IMR-90 (cell line): ENCODE results near the gene CASZ1. TPM values are rescaled to one million over a fixed set of nuclear protein-coding genes. Genes with fewer than 3 reads are reported as not detected.

ENCODE experiments used
- ATAC-seq: fragments of 200-7000 bp; cut with Tn5 transposase; 2 replicates; pipeline ENCODE4 v1.9.1; 2020; ENCODE audit warnings: low read depth, mild to moderate bottlenecking, moderate library complexity
- BruUV-seq: library from RNA; stranded (reverse); fragments of 400-500 nt; replicated peaks from 2 replicates; lab custom pipeline; 2021; lab: Mats Ljungman, UMichigan
- CTCF ChIA-PET: fragments of 300-600 bp; formaldehyde crosslinking; extraction: SDS; loops from one replicate; lab custom pipeline; 2021; ENCODE audit warnings: antibody characterized with exemption; lab: Yijun Ruan, JAX
- POLR2A ChIA-PET: fragments of 300-600 bp; sonication (Branson Sonifier 250); formaldehyde crosslinking; loops from one replicate; lab custom pipeline; 2022; ENCODE audit warnings: antibody characterized with exemption; ENCODE audit not compliant: unreplicated experiment; lab: Charles Lee
- DNase-seq: peaks from one replicate; pipeline ENCODE4 v3.0.0; 2013
- H2AFZ ChIP-seq: replicated peaks from 2 replicates; pipeline ENCODE3; 2013; ENCODE audit warnings: low read length, mild to moderate bottlenecking; ENCODE audit not compliant: poor library complexity
- H2AK5ac ChIP-seq: 2 replicates; pipeline ENCODE4 v1.6.1; 2013; ENCODE audit warnings: low read depth, low read length, inconsistent platforms
- H2AK9ac ChIP-seq: replicated peaks from 2 replicates; pipeline ENCODE3; 2013; ENCODE audit warnings: mild to moderate bottlenecking, low read depth, low read length, moderate library complexity; ENCODE audit not compliant: poor library complexity
- H2BK120ac ChIP-seq: 2 replicates; pipeline ENCODE4 v1.6.1; 2013; ENCODE audit warnings: low read depth, low read length, inconsistent platforms
- H2BK15ac ChIP-seq: 3 replicates; pipeline ENCODE4 v1.6.1; 2013; ENCODE audit warnings: low read depth, low read length, inconsistent platforms
- H2BK20ac ChIP-seq: 2 replicates; pipeline ENCODE4 v1.6.1; 2013; ENCODE audit warnings: low read depth, mild to moderate bottlenecking, inconsistent platforms, low read length, moderate library complexity
- H2BK5ac ChIP-seq: 2 replicates; pipeline ENCODE4 v1.6.1; 2013; ENCODE audit warnings: mild to moderate bottlenecking, low read depth, low read length, inconsistent platforms; ENCODE audit not compliant: poor library complexity, severe bottlenecking
- H3K14ac ChIP-seq: replicated peaks from 2 replicates; pipeline ENCODE4 v1.6.1; 2013; ENCODE audit warnings: low read depth, low read length, inconsistent platforms
- H3K18ac ChIP-seq: 2 replicates; pipeline ENCODE4 v1.6.1; 2013; ENCODE audit warnings: low read depth, low read length, control low read depth
- H3K23ac ChIP-seq: 2 replicates; pipeline ENCODE4 v1.6.1; 2013; ENCODE audit warnings: low read depth, low read length, inconsistent platforms
- H3K27ac ChIP-seq: 2 replicates; pipeline ENCODE4 v1.5.1; 2013; ENCODE audit warnings: mild to moderate bottlenecking, control low read depth, low read length; ENCODE audit not compliant: insufficient read depth
- H3K27me3 ChIP-seq: 2 replicates; pipeline ENCODE4 v1.6.1; 2013; ENCODE audit warnings: low read length; ENCODE audit not compliant: control insufficient read depth, insufficient read depth
- H3K36me3 ChIP-seq: 2 replicates; pipeline ENCODE4 v1.6.1; 2013; ENCODE audit warnings: low read length, mixed read lengths; ENCODE audit not compliant: control insufficient read depth, insufficient read depth
- H3K4ac ChIP-seq: 2 replicates; pipeline ENCODE4 v1.6.1; 2013; ENCODE audit warnings: low read depth, low read length, inconsistent platforms
- H3K4me1 ChIP-seq: 2 replicates; pipeline ENCODE4 v1.6.1; 2013; ENCODE audit warnings: low read length, mixed read lengths; ENCODE audit not compliant: control insufficient read depth, insufficient read depth
- H3K4me2 ChIP-seq: 2 replicates; pipeline ENCODE4 v1.6.1; 2013; ENCODE audit warnings: low read depth, mild to moderate bottlenecking, control low read depth, low read length, moderate library complexity
- H3K4me3 ChIP-seq: 2 replicates; pipeline ENCODE4 v1.5.1; 2013; ENCODE audit warnings: low read depth, mild to moderate bottlenecking, control low read depth, low read length, moderate library complexity; ENCODE audit not compliant: insufficient read depth
- H3K56ac ChIP-seq: 2 replicates; pipeline ENCODE4 v1.6.1; 2013; ENCODE audit warnings: low read length, inconsistent platforms; ENCODE audit not compliant: insufficient read depth; ENCODE audit errors: extremely low read depth
- H3K79me1 ChIP-seq, 2 experiments: 2 replicates each; pipeline ENCODE4 v1.6.1; 2013; ENCODE audit warnings: low read length in 2 of 2, inconsistent platforms in 1 of 2, low read depth in 1 of 2
- H3K9ac ChIP-seq: 2 replicates; pipeline ENCODE4 v1.6.1; 2013; ENCODE audit warnings: low read depth, low read length, control low read depth
- H3K9me1 ChIP-seq: 2 replicates; pipeline ENCODE4 v1.6.1; 2013; ENCODE audit warnings: low read length, inconsistent platforms; ENCODE audit not compliant: insufficient read depth
- H3K9me3 ChIP-seq: 2 replicates; pipeline ENCODE4 v1.6.1; 2013; ENCODE audit warnings: low read length; ENCODE audit not compliant: control insufficient read depth, insufficient read depth
- H4K20me1 ChIP-seq: 2 replicates; pipeline ENCODE4 v1.6.1; 2013; ENCODE audit warnings: low read length, inconsistent platforms; ENCODE audit not compliant: insufficient read depth
- H4K5ac ChIP-seq: 2 replicates; pipeline ENCODE4 v1.6.1; 2013; ENCODE audit warnings: mild to moderate bottlenecking, low read depth, low read length, control low read depth
- H4K8ac ChIP-seq, 2 experiments: 2 replicates each; pipeline ENCODE4 v1.6.1; 2013; ENCODE audit warnings: low read depth in 2 of 2, low read length in 2 of 2, control low read depth in 1 of 2, inconsistent platforms in 1 of 2
- H4K91ac ChIP-seq: 2 replicates; pipeline ENCODE4 v1.6.1; 2013; ENCODE audit warnings: low read depth, low read length, inconsistent platforms; ENCODE audit not compliant: insufficient read depth
- BHLHE40 ChIP-seq: fragments of 150-350 bp; IDR thresholded peaks from 2 replicates; pipeline ENCODE4 v1.6.1; 2016; ENCODE audit warnings: mild to moderate bottlenecking, low read depth, low read length
- CEBPB ChIP-seq: IDR thresholded peaks from 2 replicates; pipeline ENCODE4 v1.6.1; 2012; ENCODE audit warnings: low read depth, low read length, improper control_type of control experiment
- CHD1 ChIP-seq: IDR thresholded peaks from 2 replicates; pipeline ENCODE4 v1.6.1; 2012; ENCODE audit warnings: low read depth, low read length, improper control_type of control experiment
- CTCF ChIP-seq: conservative IDR thresholded peaks from 2 replicates; pipeline ENCODE4 v1.5.1; 2012; ENCODE audit warnings: mild to moderate bottlenecking, low read depth, low read length, improper control_type of control experiment
- ELK1 ChIP-seq: fragments of 150-350 bp; IDR thresholded peaks from 2 replicates; pipeline ENCODE4 v1.6.1; 2016; ENCODE audit warnings: low read depth, mild to moderate bottlenecking, low read length, moderate library complexity, borderline replicate concordance
- FOS ChIP-seq: fragments of 150-350 bp; IDR thresholded peaks from 2 replicates; pipeline ENCODE4 v1.6.1; 2016; ENCODE audit warnings: low read depth, low read length
- MAFK ChIP-seq: IDR thresholded peaks from 2 replicates; pipeline ENCODE4 v1.6.1; 2012; ENCODE audit warnings: low read depth, low read length, improper control_type of control experiment
- MAZ ChIP-seq: IDR thresholded peaks from 2 replicates; pipeline ENCODE4 v1.6.1; 2012; ENCODE audit warnings: low read depth, mild to moderate bottlenecking, low read length, improper control_type of control experiment, moderate library complexity, borderline replicate concordance
- MXI1 ChIP-seq: IDR thresholded peaks from 2 replicates; pipeline ENCODE4 v1.6.1; 2012; ENCODE audit warnings: low read depth, mild to moderate bottlenecking, low read length, moderate library complexity, borderline replicate concordance
- NFE2L2 ChIP-seq: fragments of 150-350 bp; IDR thresholded peaks from 2 replicates; pipeline ENCODE4 v1.6.1; 2016; ENCODE audit warnings: low read depth, mild to moderate bottlenecking, low read length
- POLR2A ChIP-seq: IDR thresholded peaks from 2 replicates; pipeline ENCODE4 v1.6.1; 2012; ENCODE audit warnings: mild to moderate bottlenecking, low read depth, low read length
- RAD21 ChIP-seq: IDR thresholded peaks from 2 replicates; pipeline ENCODE4 v1.6.1; 2012; ENCODE audit warnings: low read length, improper control_type of control experiment
- RCOR1 ChIP-seq: IDR thresholded peaks from 2 replicates; pipeline ENCODE4 v1.6.1; 2012; ENCODE audit warnings: mild to moderate bottlenecking, low read length, improper control_type of control experiment; ENCODE audit not compliant: insufficient replicate concordance
- RFX5 ChIP-seq: IDR thresholded peaks from 2 replicates; pipeline ENCODE4 v1.8.0; 2012; ENCODE audit warnings: low read depth, mild to moderate bottlenecking, low read length, moderate library complexity
- SMC3 ChIP-seq: fragments of 150-350 bp; IDR thresholded peaks from 2 replicates; pipeline ENCODE4 v1.6.1; 2016; ENCODE audit warnings: low read depth, mild to moderate bottlenecking, antibody characterized with exemption, low read length, moderate library complexity
- USF2 ChIP-seq: fragments of 150-350 bp; IDR thresholded peaks from 2 replicates; pipeline ENCODE4 v1.6.1; 2017; ENCODE audit warnings: mild to moderate bottlenecking, antibody characterized with exemption, low read length, low read depth
- WGBS, 2 experiments: methylation state at CpG; one replicate each; pipeline versions ENCODE4 v1.1.5 to v1.1.7; 2013; ENCODE audit warnings: missing lambda C conversion rate in 2 of 2; ENCODE audit not compliant: insufficient read length in 1 of 2; ENCODE audit errors: extremely low coverage in 2 of 2; 5-methylcytosine and 5-hydroxymethylcytosine counted together
- dilution Hi-C: fragments of 300-500 bp; cut with HindIII; formaldehyde crosslinking; loops from one replicate; pipeline ENCODE4 v1.14.3; 2018; ENCODE audit warnings: low sequenced_read_pairs; ENCODE audit not compliant: unreplicated experiment
- in situ Hi-C: fragments of 300-500 bp; cut with MboI; formaldehyde crosslinking; loops from 3 replicates; pipeline ENCODE4 v1.14.3; 2019; ENCODE audit warnings: low sequenced_read_pairs, inconsistent platforms, mixed read lengths
- intact Hi-C: fragments of 100-400 bp; cut with micrococcal nuclease; formaldehyde crosslinking; loops from 2 replicates; pipeline ENCODE4 v1.10.0; 2022
- polyA plus RNA-seq, 3 experiments: library from polyadenylated mRNA; depleted of rRNA; stranded (reverse); fragments of >200 nt; gene quantifications; 2 replicates each; pipeline ENCODE4 v1.2.3, GENCODE V29; 2012; ENCODE audit warnings: low replicate concordance in 1 of 3
- total RNA-seq: library from RNA; depleted of rRNA; stranded (reverse); fragments of >200 nt; gene quantifications from 2 replicates; pipeline ENCODE4 v1.2.3, GENCODE V29; 2012

Gene CASZ1
- total and polyA plus RNA-seq, 2 of the 4 experiments (the other 2 are of a cell fraction): 0.18 to 0.24 TPM

- Histone ChIP-seq H2BK20ac (no peak overlapping the region), H3K4me3 (no peak overlapping the region), H3K27me3 (peaks cover 55% of the 10 kb centered on the region), H2AK9ac (no peak overlapping the region), H2AK5ac (no peak overlapping the region), H3K27ac (no peak overlapping the region), H3K56ac (no peak overlapping the region), H3K9me1 (no peaks in the 10 kb centered on the region), H2BK5ac (no peak overlapping the region), H2BK120ac (no peak overlapping the region), H3K4me1 (peaks cover 8% of the 10 kb centered on the region; the same call in 1 of the 2 replicates), H3K9me3 (no peaks in the 10 kb centered on the region), H4K20me1 (no peaks in the 10 kb centered on the region), H3K79me1 (no peaks in the 10 kb centered on the region), H3K4ac (no peak overlapping the region), H3K18ac (no peak overlapping the region), H3K9ac (no peak overlapping the region), H2BK15ac (no peak overlapping the region), H4K8ac (no peak overlapping the region), H4K91ac (no peak overlapping the region), H3K23ac (no peak overlapping the region), H3K14ac (no peak overlapping the region), H3K4me2 (no peak overlapping the region), H4K5ac (no peak overlapping the region), H2AFZ (no peak overlapping the region), H3K36me3 (no peaks in the 10 kb centered on the region)
- in situ Hi-C loops (no loop called here), dilution Hi-C loops (no loop called here), intact Hi-C loops (no loop called here)
- no peak for TF ChIP-seq USF2
- TF ChIP-seq ELK1: no peak
- no peak for TF ChIP-seq MAZ
- no peak for TF ChIP-seq MAFK
- TF ChIP-seq RFX5: no peak
- TF ChIP-seq BHLHE40: no peak
- TF ChIP-seq FOS: no peak
- no peak for TF ChIP-seq NFE2L2
- TF ChIP-seq RCOR1: no peak
- no peak for TF ChIP-seq CEBPB
- no peak for TF ChIP-seq SMC3
- TF ChIP-seq POLR2A: no peak
- TF ChIP-seq RAD21: no peak
- TF ChIP-seq MXI1: no peak
- no peak for TF ChIP-seq CTCF
- TF ChIP-seq CHD1: no peak
- ChIA-PET POLR2A (no interaction called here), CTCF (no interaction called here)
- ATAC-seq (no peak), DNase-seq (no peak)
- BruUV-seq: no TSS peak
- 65% methylated on average over 4 of the region's 12 CpGs; no CpG with 5 or more reads in 1 of the 2 experiments for WGBS, 2 experiments
Observed at GRCh38 chr1:10720635-10721034, 75.8 kb downstream of the CASZ1 start.
